Spleen (tissue), 11 donors: ENCODE measurements around the gene CADPS2. TPM values are rescaled to one million over a fixed set of nuclear protein-coding genes. Genes with fewer than 3 reads are reported as not detected.

Experiments
- DNase-seq: peaks from one replicate; pipeline ENCODE4 v3.0.0-alpha.2; 2020
- H3K27ac ChIP-seq, 8 donors: fragments of 200-600 bp; sonication (generic) in 7 of 8; 1 replicate in 4 of 8; 2 replicates in 4 of 8; pipeline versions ENCODE4 v1.5.0 to v1.8.0; 2016 to 2021; ENCODE audit warnings: inconsistent platforms in 4 of 8, mild to moderate bottlenecking in 4 of 8, moderate library complexity in 1 of 8
- H3K27me3 ChIP-seq, 7 donors: fragments of 200-600 bp; sonication (generic) in 6 of 7; replicated peaks in 1 of 7; 1 replicate in 4 of 7; 2 replicates in 3 of 7; pipeline versions ENCODE4 v1.5.0 to v1.8.0; 2016 to 2021; ENCODE audit warnings: inconsistent platforms in 3 of 7, mild to moderate bottlenecking in 1 of 7
- H3K36me3 ChIP-seq, 6 donors: fragments of 200-600 bp; sonication (generic) in 5 of 6; 1 replicate in 4 of 6; 2 replicates in 2 of 6; pipeline versions ENCODE4 v1.5.0 to v1.8.0; 2016 to 2021; ENCODE audit warnings: inconsistent platforms in 2 of 6
- H3K4me1 ChIP-seq, 6 donors: fragments of 200-600 bp; sonication (generic) in 5 of 6; 1 replicate in 3 of 6; 2 replicates in 3 of 6; pipeline versions ENCODE4 v1.5.0 to v1.8.0; 2016 to 2021; ENCODE audit warnings: inconsistent platforms in 3 of 6
- H3K4me3 ChIP-seq, 8 donors: fragments of 200-600 bp; sonication (generic) in 7 of 8; 1 replicate in 4 of 8; 2 replicates in 4 of 8; pipeline versions ENCODE4 v1.5.0 to v1.8.0; 2016 to 2021; ENCODE audit warnings: inconsistent platforms in 4 of 8, mild to moderate bottlenecking in 4 of 8, moderate library complexity in 2 of 8
- H3K9me3 ChIP-seq, 8 donors: fragments of 200-600 bp; sonication (generic) in 7 of 8; 1 replicate in 4 of 8; 2 replicates in 4 of 8; pipeline versions ENCODE4 v1.5.0 to v1.8.0; 2016 to 2021; ENCODE audit warnings: inconsistent platforms in 4 of 8
- POLR2A ChIP-seq, 3 donors: fragments of 450-650 bp; IDR thresholded peaks; one replicate each; pipeline ENCODE4 v1.5.1; 2017; ENCODE audit warnings: antibody characterized with exemption in 3 of 3, mild to moderate bottlenecking in 1 of 3
- POLR2AphosphoS5 ChIP-seq, 3 donors: sonication (generic); formaldehyde crosslinking; IDR thresholded peaks; one replicate each; pipeline ENCODE4 v1.5.1; 2017; ENCODE audit warnings: antibody characterized with exemption in 3 of 3
- WGBS, 5 donors: extraction: QIAGEN DNeasy Blood & Tissue Kit in 3 of 5; methylation state at CpG; one replicate each; pipeline versions ENCODE4 v1.1.5 to v1.1.7; 2013 to 2018; 5-methylcytosine and 5-hydroxymethylcytosine counted together
- intact Hi-C: fragments of 100-400 bp; cut with DNase I; formaldehyde crosslinking; loops from one replicate; pipeline ENCODE4 v1.15.0; 2023; ENCODE audit warnings: low total_unique reads
- polyA plus RNA-seq, 3 donors: library from polyadenylated mRNA; stranded (reverse); fragments of 200-250 nt; gene quantifications; one replicate each; pipeline ENCODE4 v1.2.1, GENCODE V29; 2013
- total RNA-seq, 7 donors: library from RNA; depleted of rRNA in 3 of 7; stranded (reverse); fragments of >200 nt in 3 of 7; fragmentation: NEBNext Ultra II Directional in 4 of 7; extraction: Animal tissue kit (Norgen Biotek cat#: 25700) in 4 of 7; gene quantifications; one replicate each; pipeline versions ENCODE4 v1.1.0 to v1.2.1, GENCODE V29; 2016 to 2021
- TF ChIP-seq, protein P1 (sequence below), 11 experiments: fragments of 200-600 bp in 7 of 11; fragments of 450-650 bp in 4 of 11; sonication (generic) in 4 of 11; IDR thresholded peaks in 8 of 11; conservative IDR thresholded peaks in 3 of 11; 1 replicate in 7 of 11; 2 replicates in 4 of 11; pipeline versions ENCODE4 v1.4.0 to v1.8.0; 2016 to 2021; ENCODE audit warnings: antibody characterized with exemption in 11 of 11, inconsistent platforms in 4 of 11, mild to moderate bottlenecking in 1 of 11
- donor health status: healthy with polysubstance abuse.
- donor health status: DM: no; HTN: no; CAD: no; lungs with moderate emphysema.
- donor health status: DM: no; HTN: no; CAD: no.
- donor health status: Bipolar disorder and iron deficiency.
- donor health status: healthy.
- donor health status: DM: no; HTN: no; CAD: no.
- donor health status: DM: yes; HTN: yes; CAD: no.

Gene CADPS2
- total and polyA plus RNA-seq, 10 donors, result 2.4 to 19.3 (median 11.7) TPM

DNA sequence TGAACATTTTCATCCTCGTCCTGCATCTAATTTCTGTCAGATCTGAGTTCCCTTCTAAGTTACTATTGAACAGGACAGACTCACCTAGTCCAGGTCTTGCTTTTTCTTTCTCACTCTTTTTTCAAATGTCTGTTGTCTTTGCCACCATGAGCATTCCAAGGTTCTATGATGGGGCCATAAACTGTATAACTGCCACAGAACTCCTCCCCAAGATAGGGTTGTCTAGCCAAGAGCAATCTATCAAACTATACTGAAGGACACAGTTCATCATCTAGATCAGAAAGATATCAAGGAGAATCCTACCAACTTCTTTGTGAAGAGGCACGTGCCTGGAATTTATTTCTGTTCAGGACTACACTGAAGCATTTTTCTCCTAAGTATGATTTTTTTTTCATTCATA is 531.6 kb downstream of the CADPS2 start:
- TF ChIP-seq POLR2A (IDR thresholded peaks at IDR 0.05) (no peak), POLR2AphosphoS5 (IDR thresholded peaks at IDR 0.05) (no peak)
- TF ChIP-seq, protein P1, sequence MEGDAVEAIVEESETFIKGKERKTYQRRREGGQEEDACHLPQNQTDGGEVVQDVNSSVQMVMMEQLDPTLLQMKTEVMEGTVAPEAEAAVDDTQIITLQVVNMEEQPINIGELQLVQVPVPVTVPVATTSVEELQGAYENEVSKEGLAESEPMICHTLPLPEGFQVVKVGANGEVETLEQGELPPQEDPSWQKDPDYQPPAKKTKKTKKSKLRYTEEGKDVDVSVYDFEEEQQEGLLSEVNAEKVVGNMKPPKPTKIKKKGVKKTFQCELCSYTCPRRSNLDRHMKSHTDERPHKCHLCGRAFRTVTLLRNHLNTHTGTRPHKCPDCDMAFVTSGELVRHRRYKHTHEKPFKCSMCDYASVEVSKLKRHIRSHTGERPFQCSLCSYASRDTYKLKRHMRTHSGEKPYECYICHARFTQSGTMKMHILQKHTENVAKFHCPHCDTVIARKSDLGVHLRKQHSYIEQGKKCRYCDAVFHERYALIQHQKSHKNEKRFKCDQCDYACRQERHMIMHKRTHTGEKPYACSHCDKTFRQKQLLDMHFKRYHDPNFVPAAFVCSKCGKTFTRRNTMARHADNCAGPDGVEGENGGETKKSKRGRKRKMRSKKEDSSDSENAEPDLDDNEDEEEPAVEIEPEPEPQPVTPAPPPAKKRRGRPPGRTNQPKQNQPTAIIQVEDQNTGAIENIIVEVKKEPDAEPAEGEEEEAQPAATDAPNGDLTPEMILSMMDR (IDR thresholded peaks at IDR 0.05 in 8 of 11, conservative IDR thresholded peaks at IDR 0.05 in 3 of 11), result no peak
- DNase-seq, result no peak
- Histone ChIP-seq H3K27ac (no peak overlapping the region), H3K27me3 (no peaks in the 10 kb centered on the region), H3K36me3 (no peaks in the 10 kb centered on the region), H3K4me1 (no peaks in the 10 kb centered on the region), H3K9me3 (no peaks in the 10 kb centered on the region), H3K4me3 (no peak overlapping the region)
- 73 to 87% (median 79%) methylated on average over 2 of the region's 2 CpGs for WGBS, 5 donors
- intact Hi-C loops, result no loop called here

DNA sequence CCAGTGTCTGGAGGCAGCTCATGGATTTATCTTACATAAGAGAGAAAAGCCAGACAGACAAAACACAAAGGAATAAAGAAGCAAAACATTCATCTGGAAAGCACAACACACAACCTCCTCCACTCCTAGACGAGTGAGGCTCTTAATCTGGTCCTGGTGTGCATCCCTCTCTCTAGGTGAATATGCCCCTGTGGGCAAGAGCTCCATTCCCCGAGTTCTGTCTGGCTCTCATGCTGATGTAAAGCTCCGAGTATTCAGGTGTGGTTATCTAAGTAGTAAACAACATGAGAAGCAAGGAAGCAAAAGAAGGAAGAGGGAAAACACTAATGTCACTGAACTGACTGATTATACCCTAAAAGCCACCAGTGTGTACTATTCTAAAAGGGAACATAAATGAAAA is 533.8 kb downstream of the CADPS2 start:
- Histone ChIP-seq H3K36me3 (no peaks in the 10 kb centered on the region), H3K4me1 (no peaks in the 10 kb centered on the region), H3K4me3 (no peak overlapping the region), H3K27ac (no peak overlapping the region), H3K27me3 (no peaks in the 10 kb centered on the region), H3K9me3 (no peaks in the 10 kb centered on the region)
- TF ChIP-seq POLR2A (IDR thresholded peaks at IDR 0.05), result no peak
- DNase-seq, result no peak
- 46 to 59% (median 59%) methylated on average over 3 of the region's 3 CpGs for WGBS, 5 donors
- intact Hi-C loops, result no loop called here

DNA sequence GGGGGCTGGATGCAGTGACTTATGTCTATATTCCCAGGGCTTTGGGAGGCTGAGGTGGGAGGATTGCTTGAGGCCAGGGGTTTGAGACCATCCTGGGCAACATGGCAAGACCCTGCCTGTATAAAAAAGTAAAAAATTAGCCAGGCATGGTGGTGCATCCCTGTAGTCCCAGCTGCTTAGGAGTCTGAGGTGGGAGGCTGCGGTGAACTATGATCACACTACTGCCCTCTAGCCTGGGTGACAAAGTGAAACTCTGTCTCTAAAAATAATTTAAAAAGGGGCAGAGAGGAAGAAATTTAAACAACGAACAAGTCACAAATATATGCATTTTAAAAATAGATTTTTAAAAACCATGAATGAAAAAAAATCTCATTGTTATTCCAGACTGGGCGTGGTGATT is 535.6 kb downstream of the CADPS2 start:
- H3K4me3 ChIP-seq, result no peak overlapping the region
- no peaks in the 10 kb centered on the region for H3K9me3 ChIP-seq
- H3K27ac ChIP-seq, result no peak overlapping the region
- 75 to 88% (median 82%) methylated on average over 3 of the region's 3 CpGs for WGBS, 5 donors
- intact Hi-C loops, result no loop called here
- no peaks in the 10 kb centered on the region for H3K27me3 ChIP-seq
- no peaks in the 10 kb centered on the region for H3K36me3 ChIP-seq
- no peaks in the 10 kb centered on the region for H3K4me1 ChIP-seq
- TF ChIP-seq POLR2AphosphoS5 (IDR thresholded peaks at IDR 0.05) (no peak), POLR2A (IDR thresholded peaks at IDR 0.05) (no peak)
- TF ChIP-seq, protein P1 (IDR thresholded peaks at IDR 0.05 in 8 of 11, conservative IDR thresholded peaks at IDR 0.05 in 3 of 11), result no peak
- no peak for DNase-seq

DNA sequence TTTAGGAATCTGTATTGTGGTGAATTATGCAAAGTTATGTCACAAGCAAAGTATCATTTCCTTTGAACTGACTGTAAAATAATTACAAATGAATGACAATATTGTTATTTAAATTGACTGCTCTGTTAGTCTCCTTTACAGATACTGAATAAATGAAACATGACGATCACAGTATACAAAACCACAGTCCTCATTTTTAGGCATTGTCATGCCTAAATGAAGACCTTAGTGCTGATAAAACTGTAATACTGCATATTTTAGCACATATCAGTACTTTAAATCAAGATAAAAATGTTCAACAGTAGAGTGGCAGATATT is 542.0 kb downstream of the CADPS2 start:
- DNase-seq, result no peak
- 90 to 95% (median 91%) methylated on average over 1 of the region's 1 CpG for WGBS, 5 donors
- TF ChIP-seq, protein P1 (IDR thresholded peaks at IDR 0.05 in 8 of 11, conservative IDR thresholded peaks at IDR 0.05 in 3 of 11), result no peak
- TF ChIP-seq POLR2A (IDR thresholded peaks at IDR 0.05) (no peak), POLR2AphosphoS5 (IDR thresholded peaks at IDR 0.05) (no peak)
- Histone ChIP-seq H3K36me3 (peaks cover 0 to 5% (median 0%) of the 10 kb centered on the region in 6 donors), H3K27ac (no peak overlapping the region), H3K9me3 (no peaks in the 10 kb centered on the region), H3K4me1 (no peaks in the 10 kb centered on the region), H3K4me3 (no peak overlapping the region), H3K27me3 (no peaks in the 10 kb centered on the region)
- intact Hi-C loops, result no loop called here
